GM19351 (cell line): ENCODE data around the gene TPCN2.

Experiments used
- ATAC-seq: cut with Tn5 transposase; IDR thresholded peaks from one replicate; pipeline ENCODE4 v1.9.1; 2021; ENCODE audit warnings: mild to moderate bottlenecking, moderate library complexity; ENCODE audit not compliant: unreplicated experiment

The TPCN2 gene

DNA sequence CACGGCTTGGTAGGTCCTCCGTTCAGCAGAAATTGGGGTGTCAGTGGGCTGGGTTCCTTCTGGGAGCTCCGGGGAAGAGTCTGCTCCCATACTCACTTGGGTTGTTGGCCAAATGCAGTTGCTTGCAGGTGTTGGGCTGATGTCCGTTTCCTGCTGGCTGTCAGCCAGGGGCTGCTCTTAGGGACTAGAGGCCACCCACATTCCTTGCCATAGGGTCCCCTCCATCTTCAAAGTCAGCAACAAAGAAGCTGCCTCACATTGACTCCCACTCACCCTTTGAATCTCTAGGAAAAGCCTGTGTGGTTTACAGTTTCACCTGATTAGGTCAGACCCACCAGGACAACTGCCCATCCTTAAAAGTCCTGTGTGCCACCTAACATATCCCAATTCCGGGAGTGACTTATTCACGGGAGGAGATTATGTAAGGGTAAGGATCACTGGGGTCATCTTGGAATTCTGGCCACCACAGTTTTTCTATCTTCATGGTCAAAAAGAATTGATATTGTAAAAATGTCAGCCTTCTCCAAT lies 43.0 kb downstream of the TPCN2 start:
- ATAC-seq, result no peak

DNA sequence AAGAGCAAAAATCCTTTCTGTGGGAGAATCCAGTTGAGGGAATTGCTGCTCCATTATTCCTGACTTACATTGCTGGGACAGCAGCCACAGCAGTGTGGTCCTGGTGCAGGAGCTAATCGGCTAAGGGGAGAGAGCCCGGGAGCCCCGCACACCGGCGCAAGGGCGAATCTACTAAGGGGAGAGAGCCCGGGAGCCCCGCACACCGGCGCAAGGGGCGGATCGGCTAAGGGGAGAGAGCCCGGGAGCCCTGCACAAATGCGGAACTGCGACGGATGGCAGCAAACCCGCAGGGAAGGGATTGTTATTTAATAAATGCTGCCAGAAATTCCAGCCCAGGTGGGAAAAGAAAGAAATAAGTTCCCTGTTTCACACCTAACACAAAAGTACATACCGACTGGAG lies 43.5 kb downstream of the TPCN2 start:
- ATAC-seq, result no peak

DNA sequence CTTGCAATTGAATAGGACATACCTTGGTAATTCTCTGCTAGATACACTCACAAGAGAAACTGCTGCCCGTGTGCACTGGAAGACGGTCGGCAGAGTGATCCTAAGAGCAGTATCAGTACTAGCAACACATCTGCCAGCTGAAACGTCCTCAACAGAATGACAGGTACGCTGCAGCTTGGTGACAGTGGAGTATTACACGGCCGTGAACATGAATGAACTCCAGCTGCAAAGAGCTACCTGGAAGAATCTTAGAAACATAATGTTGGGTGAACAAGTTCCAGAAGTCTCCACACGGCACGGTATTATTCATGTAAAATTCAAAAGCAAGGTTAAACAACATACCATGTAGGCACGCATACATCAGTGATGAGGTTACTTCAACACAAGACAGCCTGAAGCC lies 44.4 kb downstream of the TPCN2 start:
- no peak for ATAC-seq

GRCh38 chr11:69094111-69094914 lies 45.6 kb downstream of the TPCN2 start:
- no peak for ATAC-seq

- no peak for ATAC-seq
Measured at GRCh38 chr11:69094915-69095290, 46.2 kb downstream of the TPCN2 start.

DNA sequence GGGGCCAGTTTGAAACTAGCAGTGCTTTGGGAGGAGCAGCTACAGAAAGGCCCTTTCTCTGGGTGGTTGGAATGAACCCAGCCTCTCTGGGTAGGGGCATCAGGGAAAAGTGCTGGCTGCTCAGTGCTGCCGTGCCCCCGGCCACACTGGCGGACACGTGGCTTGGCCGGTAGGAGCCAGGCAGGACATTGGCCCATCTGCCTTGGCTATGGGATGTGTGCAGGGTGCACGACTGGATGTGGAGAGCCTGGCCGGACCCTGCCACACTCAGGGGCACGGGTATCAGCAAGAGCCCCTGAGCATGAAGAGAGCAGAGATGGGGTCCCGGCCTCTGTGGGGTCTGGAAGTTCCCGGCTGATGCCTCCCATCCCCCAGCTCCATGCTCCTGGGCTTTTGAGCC lies 46.6 kb downstream of the TPCN2 start:
- ATAC-seq, result no peak

DNA sequence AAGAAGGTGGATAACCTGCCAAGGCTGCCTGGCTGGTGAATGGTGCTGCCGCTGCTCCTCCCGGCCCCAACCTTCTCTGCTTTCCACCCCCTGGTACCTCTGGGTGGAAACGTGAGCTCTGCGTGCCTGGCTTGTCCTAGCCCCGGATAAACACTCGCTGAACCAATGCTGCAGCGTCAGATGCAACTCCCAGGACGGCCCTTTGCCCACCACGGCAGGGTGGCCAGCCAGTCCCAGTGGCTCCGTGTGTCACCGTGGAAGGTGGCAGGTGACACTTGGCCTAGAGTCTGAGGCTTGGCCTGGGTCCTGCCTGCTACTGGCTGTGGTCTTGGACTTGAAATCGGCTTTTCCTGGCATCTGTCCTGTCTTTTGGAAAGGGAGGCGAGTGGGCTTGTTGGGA lies 47.7 kb downstream of the TPCN2 start:
- ATAC-seq, result no peak

DNA sequence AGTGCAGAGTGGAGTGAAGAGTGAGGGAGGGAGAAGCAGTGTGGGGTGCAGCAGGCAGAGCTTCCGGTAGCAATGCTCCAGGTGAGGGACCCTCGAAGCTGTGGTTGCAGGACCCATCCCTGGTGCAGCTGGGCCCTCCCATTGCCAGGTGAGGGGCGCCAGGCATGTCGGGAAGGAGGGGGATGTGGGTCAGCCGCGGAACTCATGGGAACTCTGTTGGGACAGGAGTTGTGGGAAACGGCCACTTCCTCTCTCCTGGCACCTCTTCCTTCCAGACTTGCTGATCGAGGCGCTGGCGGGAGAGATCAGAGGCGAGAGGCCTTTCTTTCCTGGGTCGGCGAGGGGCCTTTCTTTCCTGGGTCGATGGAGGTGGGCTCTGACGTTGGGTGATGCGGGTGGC lies 48.5 kb downstream of the TPCN2 start:
- no peak for ATAC-seq

DNA sequence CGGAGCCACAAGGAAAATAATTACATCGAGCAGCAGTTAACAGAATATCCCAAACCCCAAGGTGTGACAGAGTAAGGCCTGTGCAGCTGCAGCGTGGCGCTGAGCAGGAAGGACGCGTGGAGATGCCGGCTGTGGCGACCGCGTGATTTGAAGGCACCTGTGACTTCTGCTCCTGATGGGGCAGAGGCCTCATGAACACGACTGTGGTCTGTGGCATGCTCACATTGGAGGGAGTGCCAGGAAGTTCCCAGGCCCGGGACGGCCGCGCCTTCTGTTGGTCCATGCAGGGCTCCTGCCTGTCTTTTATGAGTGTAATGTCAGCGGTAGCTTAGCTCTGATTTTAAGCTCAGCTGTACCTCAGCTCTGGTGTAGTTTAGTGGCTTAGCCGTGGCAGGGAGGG lies 50.4 kb downstream of the TPCN2 start:
- no peak for ATAC-seq

- ATAC-seq, result no peak
Measured at GRCh38 chr11:69100454-69101114, 51.9 kb downstream of the TPCN2 start.

DNA sequence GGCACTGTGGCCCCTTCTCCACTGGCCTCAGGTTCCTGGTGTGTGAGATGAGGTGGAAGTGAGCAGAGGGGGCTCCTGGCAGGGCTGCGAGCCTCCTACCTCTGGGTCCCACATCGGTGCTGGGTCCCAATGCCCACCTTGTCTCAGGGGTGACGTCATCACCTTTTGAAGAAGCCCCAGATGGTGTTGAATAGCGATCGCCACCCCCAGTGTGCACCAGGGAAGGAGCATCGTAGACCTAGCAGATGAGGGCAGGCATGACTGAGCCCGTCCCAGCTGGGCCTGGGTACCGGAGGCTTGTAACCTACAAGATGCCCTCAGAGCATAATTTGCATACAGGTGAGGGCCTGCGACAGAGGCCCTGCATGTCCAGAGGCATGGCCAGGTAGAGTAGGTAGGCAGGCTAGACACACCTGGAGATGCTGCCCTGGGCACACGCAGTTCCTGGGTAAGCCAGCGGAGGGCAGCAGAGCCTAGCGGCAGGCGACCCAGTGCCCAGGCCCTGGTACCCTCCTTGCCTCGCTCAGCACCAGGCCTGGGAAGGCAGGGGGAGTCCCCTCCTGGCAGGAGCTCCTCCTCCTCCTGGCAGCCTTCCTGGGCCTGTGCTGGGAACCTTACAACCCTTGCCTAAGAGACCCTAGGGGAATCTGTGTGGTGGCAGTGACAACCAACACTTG lies 52.5 kb downstream of the TPCN2 start:
- ATAC-seq, result no peak

DNA sequence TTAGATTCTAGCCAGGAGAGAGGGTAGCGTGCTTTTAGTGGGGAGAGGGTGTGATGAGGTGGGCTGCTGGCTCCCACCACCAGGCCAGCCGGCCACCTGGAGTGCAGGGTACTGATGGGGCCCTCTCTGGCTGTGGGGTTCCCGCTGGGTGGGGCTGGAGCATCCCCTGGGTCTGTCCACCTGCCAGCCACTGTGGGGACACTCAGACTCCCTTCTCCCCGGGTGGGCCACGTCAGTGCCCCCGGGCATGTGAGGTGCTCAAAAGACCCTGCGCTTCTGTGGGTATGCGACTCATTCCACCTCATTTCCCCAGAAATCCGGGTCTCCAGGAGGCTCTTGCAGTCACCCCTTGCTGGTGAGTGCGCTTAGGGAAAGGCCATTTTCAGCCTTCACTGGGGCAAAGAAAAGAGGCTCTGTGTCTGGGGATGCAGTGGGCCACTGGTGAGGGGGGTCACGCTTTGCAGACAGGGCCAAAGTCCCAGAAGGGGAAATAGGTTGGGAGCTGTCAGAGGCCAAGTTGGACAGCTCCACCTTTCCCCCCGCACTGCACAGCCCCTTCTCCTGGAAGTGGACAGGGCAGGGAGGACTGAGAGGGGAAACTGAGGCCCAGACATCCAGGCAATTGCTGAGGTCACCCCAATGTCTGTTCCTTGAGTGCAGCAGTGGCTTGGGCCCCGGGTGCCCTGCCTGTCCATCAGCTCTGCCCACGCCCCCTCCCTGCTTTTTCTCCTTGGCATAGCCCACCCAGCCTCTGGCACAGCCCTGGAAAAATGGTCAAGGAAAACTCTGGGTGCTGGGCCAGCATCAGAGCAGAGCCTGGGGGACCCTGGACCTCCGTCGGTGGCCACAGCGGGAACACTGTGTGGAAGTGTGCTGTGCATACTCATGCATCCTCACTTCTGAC lies 53.3 kb downstream of the TPCN2 start:
- ATAC-seq, result no peak

DNA sequence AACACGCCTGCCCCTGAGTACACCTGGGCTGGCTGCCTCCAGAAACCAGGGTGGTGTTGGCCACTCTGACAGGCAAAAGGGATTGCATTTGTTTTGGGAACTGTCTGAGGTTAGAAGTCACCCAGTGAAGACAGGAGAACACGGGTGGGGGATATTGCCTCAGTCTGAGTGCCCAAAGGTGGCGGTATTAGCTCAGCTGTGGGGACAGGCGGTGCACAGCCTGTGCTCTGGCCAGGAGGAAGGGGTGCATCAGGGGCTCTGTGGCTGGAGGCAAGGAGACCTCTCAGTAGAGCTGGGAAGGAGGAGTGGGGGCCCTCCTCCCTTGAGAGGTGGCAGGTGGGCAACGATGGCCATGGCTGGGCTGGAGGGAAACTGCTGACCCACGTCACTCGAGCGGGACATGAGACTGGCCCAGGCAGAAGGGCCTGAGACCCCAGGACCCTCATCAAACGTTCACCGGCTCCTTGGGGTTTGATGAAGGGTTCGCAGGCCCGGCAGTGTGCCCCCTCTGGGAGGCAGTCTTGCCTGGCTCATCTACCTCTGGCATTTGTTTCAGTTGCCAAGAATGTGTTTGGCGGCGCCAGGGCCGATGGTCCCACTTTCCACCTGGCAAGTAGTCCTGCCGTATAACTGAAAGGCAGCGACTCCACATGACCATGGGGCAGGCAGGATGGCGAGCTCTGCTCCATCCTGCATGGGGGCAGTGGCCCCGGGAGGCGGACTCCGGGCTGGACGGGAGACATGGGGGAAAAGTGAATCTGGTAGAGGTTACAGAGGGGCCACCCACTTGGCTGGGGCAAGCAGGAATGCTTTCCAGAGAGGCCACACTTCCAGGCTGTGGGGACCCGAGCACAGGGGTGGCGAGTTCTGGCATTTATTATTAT lies 54.2 kb downstream of the TPCN2 start:
- ATAC-seq, result no peak

GRCh38 chr11:69104212-69104855 lies 55.6 kb downstream of the TPCN2 start:
- ATAC-seq, result no peak

GRCh38 chr11:69104856-69105395 lies 56.2 kb downstream of the TPCN2 start:
- no peak for ATAC-seq

DNA sequence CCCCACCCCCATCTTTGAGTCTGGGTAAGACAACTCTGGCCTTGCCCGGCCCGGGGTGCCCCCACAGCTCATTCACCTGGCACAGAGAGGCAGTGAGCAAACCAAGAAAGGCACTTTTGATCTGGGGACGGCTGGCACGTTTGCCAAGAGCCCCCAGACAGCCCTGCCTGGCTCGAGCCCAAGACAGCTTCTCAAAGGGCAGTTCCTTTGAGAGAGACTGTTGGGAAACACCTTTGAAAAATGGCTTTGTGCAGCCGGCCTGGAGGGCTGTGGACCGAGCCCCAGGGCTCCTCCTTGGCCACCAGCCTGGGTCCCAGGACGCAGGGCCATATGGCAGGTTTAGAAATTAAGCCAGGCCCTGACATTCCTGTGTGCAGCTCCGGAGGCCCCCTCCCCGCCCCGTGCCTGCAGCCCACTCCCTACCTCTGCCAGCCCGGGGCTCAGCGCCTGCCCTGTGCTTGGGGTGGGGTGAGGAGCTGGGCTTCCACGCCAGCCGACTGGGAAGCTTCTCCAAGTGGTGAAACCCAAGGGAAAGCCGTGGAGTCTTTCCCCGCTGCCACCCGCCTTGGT lies 56.8 kb downstream of the TPCN2 start:
- ATAC-seq, result no peak

GRCh38 chr11:69106031-69106811 lies 57.5 kb downstream of the TPCN2 start:
- ATAC-seq, result no peak

DNA sequence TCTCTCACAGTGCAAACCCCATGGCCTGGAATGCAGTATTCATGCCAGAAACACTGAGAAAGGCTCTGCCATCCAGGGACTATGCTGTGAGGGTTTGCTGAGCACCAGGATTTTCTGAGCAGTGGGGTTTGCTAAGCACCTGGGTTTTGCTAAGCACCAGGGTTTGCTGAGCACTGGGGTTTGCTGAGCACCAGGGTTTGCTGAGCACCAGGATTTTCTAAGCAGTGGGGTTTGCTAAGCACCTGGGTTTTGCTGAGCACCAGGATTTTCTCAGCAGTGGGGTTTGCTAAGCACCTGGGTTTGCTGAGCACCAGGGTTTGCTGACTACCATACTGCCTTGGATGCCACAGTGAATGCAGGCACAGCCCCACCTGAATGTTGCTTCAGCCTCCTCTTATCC lies 58.7 kb downstream of the TPCN2 start:
- ATAC-seq, result no peak
